ENCODE results near the gene CCDC57. TPM values are rescaled to one million over a fixed set of nuclear protein-coding genes. Genes with fewer than 3 reads are reported as not detected.

CCDC57 gene
- total and polyA plus RNA-seq, 9 of the 15 experiments (the other 6 are each of a cell fraction or from before 2014, with no cell fraction given): 0.83 to 36.2 (median 13.6) TPM

DNA sequence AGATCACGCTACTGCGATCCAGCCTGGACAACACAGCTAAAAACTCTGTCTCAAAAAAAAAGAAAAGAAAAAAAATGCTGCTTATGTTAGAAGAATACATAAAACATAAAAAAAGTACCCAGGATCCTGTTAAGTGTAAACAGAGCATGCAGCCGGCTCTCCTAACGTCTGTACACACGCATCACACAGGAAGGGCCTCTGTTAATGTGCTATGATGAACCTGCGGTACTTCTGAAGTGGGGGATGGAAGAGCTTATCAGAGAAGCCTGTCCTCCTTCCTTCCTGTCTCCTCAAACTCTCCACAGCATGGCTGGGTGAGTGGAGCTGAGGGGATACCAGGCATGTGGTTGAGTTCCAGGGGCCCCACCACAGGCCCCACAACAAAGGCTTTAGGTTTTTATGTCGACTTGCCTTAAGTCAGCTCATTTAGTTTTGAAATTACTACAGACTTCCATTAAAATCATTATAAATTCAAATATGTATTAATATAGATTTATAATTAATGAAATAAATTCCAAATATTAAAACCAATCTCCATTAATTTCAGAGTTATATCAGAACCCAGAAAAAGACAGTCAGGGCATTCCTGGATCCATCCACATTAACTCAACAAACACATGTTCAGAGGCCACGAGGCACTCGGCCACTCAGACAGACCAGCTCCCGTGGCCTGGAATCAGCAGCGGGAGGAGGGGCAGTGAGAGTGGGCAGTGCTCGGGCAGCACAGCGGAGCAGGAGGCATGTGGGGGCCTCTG, 11.7 kb downstream of the CCDC57 start (continued):
- TF ChIP-seq, protein P1, sequence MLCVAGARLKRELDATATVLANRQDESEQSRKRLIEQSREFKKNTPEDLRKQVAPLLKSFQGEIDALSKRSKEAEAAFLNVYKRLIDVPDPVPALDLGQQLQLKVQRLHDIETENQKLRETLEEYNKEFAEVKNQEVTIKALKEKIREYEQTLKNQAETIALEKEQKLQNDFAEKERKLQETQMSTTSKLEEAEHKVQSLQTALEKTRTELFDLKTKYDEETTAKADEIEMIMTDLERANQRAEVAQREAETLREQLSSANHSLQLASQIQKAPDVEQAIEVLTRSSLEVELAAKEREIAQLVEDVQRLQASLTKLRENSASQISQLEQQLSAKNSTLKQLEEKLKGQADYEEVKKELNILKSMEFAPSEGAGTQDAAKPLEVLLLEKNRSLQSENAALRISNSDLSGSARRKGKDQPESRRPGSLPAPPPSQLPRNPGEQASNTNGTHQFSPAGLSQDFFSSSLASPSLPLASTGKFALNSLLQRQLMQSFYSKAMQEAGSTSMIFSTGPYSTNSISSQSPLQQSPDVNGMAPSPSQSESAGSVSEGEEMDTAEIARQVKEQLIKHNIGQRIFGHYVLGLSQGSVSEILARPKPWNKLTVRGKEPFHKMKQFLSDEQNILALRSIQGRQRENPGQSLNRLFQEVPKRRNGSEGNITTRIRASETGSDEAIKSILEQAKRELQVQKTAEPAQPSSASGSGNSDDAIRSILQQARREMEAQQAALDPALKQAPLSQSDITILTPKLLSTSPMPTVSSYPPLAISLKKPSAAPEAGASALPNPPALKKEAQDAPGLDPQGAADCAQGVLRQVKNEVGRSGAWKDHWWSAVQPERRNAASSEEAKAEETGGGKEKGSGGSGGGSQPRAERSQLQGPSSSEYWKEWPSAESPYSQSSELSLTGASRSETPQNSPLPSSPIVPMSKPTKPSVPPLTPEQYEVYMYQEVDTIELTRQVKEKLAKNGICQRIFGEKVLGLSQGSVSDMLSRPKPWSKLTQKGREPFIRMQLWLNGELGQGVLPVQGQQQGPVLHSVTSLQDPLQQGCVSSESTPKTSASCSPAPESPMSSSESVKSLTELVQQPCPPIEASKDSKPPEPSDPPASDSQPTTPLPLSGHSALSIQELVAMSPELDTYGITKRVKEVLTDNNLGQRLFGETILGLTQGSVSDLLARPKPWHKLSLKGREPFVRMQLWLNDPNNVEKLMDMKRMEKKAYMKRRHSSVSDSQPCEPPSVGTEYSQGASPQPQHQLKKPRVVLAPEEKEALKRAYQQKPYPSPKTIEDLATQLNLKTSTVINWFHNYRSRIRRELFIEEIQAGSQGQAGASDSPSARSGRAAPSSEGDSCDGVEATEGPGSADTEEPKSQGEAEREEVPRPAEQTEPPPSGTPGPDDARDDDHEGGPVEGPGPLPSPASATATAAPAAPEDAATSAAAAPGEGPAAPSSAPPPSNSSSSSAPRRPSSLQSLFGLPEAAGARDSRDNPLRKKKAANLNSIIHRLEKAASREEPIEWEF (CRISPR knock-in tag; IDR thresholded peaks at IDR 0.05): no peak
- TF ChIP-seq, protein P2, sequence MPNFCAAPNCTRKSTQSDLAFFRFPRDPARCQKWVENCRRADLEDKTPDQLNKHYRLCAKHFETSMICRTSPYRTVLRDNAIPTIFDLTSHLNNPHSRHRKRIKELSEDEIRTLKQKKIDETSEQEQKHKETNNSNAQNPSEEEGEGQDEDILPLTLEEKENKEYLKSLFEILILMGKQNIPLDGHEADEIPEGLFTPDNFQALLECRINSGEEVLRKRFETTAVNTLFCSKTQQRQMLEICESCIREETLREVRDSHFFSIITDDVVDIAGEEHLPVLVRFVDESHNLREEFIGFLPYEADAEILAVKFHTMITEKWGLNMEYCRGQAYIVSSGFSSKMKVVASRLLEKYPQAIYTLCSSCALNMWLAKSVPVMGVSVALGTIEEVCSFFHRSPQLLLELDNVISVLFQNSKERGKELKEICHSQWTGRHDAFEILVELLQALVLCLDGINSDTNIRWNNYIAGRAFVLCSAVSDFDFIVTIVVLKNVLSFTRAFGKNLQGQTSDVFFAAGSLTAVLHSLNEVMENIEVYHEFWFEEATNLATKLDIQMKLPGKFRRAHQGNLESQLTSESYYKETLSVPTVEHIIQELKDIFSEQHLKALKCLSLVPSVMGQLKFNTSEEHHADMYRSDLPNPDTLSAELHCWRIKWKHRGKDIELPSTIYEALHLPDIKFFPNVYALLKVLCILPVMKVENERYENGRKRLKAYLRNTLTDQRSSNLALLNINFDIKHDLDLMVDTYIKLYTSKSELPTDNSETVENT (CRISPR knock-in tag; IDR thresholded peaks at IDR 0.05): no peak
- TF ChIP-seq, protein P3, sequence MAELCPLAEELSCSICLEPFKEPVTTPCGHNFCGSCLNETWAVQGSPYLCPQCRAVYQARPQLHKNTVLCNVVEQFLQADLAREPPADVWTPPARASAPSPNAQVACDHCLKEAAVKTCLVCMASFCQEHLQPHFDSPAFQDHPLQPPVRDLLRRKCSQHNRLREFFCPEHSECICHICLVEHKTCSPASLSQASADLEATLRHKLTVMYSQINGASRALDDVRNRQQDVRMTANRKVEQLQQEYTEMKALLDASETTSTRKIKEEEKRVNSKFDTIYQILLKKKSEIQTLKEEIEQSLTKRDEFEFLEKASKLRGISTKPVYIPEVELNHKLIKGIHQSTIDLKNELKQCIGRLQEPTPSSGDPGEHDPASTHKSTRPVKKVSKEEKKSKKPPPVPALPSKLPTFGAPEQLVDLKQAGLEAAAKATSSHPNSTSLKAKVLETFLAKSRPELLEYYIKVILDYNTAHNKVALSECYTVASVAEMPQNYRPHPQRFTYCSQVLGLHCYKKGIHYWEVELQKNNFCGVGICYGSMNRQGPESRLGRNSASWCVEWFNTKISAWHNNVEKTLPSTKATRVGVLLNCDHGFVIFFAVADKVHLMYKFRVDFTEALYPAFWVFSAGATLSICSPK (IDR thresholded peaks at IDR 0.05; ENCODE audit: borderline replicate concordance): no peak
- TF ChIP-seq FOXM1 (IDR thresholded peaks at IDR 0.05; ENCODE audit: low read depth) (peak; percentile 12; the same call in 1 of the 2 replicates), FOXM1 (CRISPR knock-in tag; IDR thresholded peaks at IDR 0.05; ENCODE audit: low read depth) (no peak), GABPA (tag; conservative IDR thresholded peaks at IDR 0.05; ENCODE audit: low read depth) (peak; percentile 67), DMBX1 (CRISPR knock-in tag; IDR thresholded peaks at IDR 0.05; ENCODE audit: borderline replicate concordance) (peak; percentile 29; the same call in 1 of the 2 replicates), BHLHE40 (IDR thresholded peaks at IDR 0.05; ENCODE audit: low read length) (no peak), ASH1L (IDR thresholded peaks at IDR 0.05; ENCODE audit: borderline replicate concordance, low read depth, partially characterized antibody) (no peak), FUS (optimal IDR thresholded peaks at IDR 0.05; ENCODE audit: low read depth, low read length) (no peak), NR3C1 (CRISPR knock-in tag; IDR thresholded peaks at IDR 0.05) (no peak)
- TF ChIP-seq, protein P4, sequence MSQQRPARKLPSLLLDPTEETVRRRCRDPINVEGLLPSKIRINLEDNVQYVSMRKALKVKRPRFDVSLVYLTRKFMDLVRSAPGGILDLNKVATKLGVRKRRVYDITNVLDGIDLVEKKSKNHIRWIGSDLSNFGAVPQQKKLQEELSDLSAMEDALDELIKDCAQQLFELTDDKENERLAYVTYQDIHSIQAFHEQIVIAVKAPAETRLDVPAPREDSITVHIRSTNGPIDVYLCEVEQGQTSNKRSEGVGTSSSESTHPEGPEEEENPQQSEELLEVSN (IDR thresholded peaks at IDR 0.05; ENCODE audit: borderline replicate concordance in 1 of 2, extremely low read depth in 1 of 2, insufficient read depth in 1 of 2, insufficient read length in 1 of 2, low read depth in 1 of 2, low read length in 1 of 2, poor library complexity in 1 of 2, severe bottlenecking in 1 of 2): peak in 1 of 2 experiments; percentile 73
- TF ChIP-seq, protein P5, sequence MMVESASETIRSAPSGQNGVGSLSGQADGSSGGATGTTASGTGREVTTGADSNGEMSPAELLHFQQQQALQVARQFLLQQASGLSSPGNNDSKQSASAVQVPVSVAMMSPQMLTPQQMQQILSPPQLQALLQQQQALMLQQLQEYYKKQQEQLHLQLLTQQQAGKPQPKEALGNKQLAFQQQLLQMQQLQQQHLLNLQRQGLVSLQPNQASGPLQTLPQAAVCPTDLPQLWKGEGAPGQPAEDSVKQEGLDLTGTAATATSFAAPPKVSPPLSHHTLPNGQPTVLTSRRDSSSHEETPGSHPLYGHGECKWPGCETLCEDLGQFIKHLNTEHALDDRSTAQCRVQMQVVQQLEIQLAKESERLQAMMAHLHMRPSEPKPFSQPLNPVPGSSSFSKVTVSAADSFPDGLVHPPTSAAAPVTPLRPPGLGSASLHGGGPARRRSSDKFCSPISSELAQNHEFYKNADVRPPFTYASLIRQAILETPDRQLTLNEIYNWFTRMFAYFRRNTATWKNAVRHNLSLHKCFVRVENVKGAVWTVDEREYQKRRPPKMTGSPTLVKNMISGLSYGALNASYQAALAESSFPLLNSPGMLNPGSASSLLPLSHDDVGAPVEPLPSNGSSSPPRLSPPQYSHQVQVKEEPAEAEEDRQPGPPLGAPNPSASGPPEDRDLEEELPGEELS (CRISPR knock-in tag; IDR thresholded peaks at IDR 0.05; ENCODE audit: borderline replicate concordance): no peak
